Left renal cortex interstitium (tissue), 4 donors: Measurements from ENCODE around the gene NDUFB11. TPM values are rescaled to one million over a fixed set of nuclear protein-coding genes. Genes with fewer than 3 reads are reported as not detected.

Experiments
- DNase-seq, 4 donors: peaks; one replicate each; pipeline ENCODE4 v3.0.0-alpha.2; 2013; ENCODE audit warnings: low read depth in 4 of 4, low spot score in 2 of 4, missing footprints in 1 of 4
- polyA plus RNA-seq, 4 donors: library from polyadenylated mRNA; unstranded; fragments of 120-200 nt; gene quantifications; one replicate each; pipeline ENCODE4 v1.2.1, GENCODE V29; 2013; ENCODE audit not compliant: insufficient read length in 4 of 4

Gene NDUFB11
- polyA plus RNA-seq, result 100 to 1,000 TPM in 2 of 4 donors, 10 to 100 TPM in 2; 90.0 to 132 (median 103) TPM

- peak; percentile 74 to 86 (median 80) for DNase-seq
Observed at GRCh38 chrX:47144626-47145394, at the start of gene NDUFB11, which contains the start of gene RBM10. Gene NDUFB11, minus strand, starts transcription at chrX:47144702. Its CDS starts 23 bp downstream, at chrX:47144679. Gene RBM10, plus strand, starts transcription at chrX:47145221. Its CDS starts 2,261 bp downstream, at chrX:47147482.

GRCh38 chrX:47193475-47194193, 49.1 kb upstream of the NDUFB11 start, which contains the start of gene UBA1:
Gene UBA1, plus strand, starts transcription at chrX:47193829. Its CDS starts 4,974 bp downstream, at chrX:47198803.
- peak; percentile 74 to 91 (median 80) for DNase-seq

- no peak for DNase-seq
Observed at GRCh38 chrX:47191806-47192401, 47.4 kb upstream of the NDUFB11 start.

GRCh38 chrX:47191331-47191730, 46.8 kb upstream of the NDUFB11 start:
- DNase-seq, result no peak

- DNase-seq, result peak; percentile 34 to 80 (median 52)
Observed at GRCh38 chrX:47190445-47191269, 46.2 kb upstream of the NDUFB11 start.

- no peak for DNase-seq
Observed at GRCh38 chrX:47189906-47190305, 45.4 kb upstream of the NDUFB11 start.

- DNase-seq, result no peak
Observed at GRCh38 chrX:47187106-47187677, 42.7 kb upstream of the NDUFB11 start.

GRCh38 chrX:47186096-47186740, 41.7 kb upstream of the NDUFB11 start:
- DNase-seq, result no peak

- DNase-seq, result no peak
Observed at GRCh38 chrX:47185241-47185640, 40.7 kb upstream of the NDUFB11 start.

DNA sequence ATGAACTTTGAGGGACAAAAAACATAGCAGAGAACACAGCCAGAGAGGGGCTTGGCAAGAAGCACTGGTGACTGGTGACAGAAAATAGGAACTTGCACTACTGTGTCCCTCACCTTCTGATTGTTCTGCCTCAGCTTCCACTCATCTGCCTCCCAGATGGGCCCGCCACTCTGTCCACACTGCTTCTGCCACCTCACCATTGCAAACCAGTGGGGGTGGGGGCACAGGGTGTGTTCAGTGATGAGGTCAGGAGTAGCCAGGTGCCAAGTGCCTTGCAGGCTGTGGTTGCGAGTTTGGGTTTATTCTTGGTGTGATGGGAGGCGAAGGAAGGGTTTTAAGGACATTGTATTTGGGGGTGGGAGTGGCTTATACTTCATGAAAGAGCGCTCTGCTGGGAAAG, 40.0 kb upstream of the NDUFB11 start:
- no peak for DNase-seq

DNA sequence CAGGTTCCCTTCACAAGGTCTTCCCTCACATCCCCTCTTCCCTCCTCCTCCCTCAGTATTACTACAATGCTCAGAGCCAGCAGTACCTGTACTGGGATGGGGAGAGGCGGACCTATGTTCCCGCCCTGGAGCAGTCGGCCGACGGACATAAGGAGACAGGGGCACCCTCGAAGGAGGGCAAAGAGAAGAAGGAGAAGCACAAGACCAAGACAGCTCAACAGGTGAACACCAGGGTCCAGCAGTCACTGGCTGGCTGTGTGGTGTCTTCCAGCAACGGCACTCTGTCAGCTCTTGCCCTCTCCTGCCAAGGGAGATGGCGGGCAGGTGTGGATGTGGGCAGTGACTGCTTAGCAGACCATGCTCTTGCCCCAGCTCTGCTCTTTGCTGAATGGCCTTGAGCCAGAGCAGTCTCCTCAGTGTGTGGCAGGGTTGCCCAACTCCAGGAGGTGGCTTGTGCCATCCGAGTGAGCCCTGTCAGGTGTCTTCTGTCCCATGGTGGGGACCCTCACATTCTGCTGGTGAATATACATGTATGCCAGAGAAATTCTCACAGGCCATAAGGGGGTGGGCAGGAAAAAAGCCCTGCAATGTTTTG, 37.7 kb upstream of the NDUFB11 start:
- no peak for DNase-seq

GRCh38 chrX:47181301-47181700, 36.8 kb upstream of the NDUFB11 start:
- DNase-seq, result no peak

DNA sequence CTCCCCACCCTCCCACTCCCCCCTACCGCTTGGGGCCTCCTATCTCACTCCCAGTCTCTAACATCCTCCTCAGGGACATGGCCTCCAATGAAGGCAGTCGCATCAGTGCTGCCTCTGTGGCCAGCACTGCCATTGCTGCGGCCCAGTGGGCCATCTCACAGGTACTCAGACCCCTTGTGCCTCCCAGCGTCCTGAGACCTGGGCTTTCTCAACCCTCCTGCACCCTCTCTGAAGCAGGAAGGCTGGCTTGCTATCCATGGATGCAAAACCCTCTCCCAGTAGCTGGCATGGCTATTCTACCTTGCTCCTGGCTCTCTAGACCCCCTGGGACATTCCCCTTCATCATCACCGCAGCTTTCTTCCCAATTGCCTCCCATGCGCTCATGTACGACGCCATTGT, 35.8 kb upstream of the NDUFB11 start:
- no peak for DNase-seq

GRCh38 chrX:47179928-47180255, 35.4 kb upstream of the NDUFB11 start:
- no peak for DNase-seq

DNA sequence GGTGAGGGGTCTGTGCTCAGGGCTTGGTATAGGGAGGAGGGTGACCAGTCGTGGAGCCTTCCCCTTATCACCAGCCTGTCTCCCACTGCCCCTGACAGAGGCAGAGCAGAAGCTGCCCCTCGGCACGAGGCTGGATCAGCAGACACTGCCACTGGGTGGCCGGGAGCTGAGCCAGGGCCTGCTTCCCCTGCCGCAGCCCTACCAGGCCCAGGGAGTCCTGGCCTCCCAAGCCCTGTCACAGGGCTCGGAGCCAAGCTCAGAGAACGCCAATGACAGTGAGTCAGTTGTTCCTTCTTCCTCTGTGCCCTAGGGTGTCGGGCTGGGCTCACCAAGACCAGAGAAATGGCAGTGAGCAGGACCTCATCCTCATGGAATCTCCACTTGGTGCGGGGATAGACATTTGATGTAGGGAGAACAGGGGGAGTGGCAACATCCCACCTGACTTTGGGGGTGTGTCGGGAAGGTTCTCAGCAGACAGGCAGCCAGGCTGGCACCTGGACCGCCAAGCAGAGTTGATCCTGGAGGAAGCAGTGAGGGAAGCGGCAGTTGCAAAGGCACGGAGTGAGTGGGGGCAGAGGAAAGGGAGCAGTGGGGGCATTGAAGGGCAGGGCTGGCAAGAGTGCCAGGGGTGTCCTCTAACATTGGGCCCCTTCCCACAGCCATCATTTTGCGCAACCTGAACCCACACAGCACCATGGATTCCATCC, 34.9 kb upstream of the NDUFB11 start:
- no peak for DNase-seq

GRCh38 chrX:47178337-47178736, 33.8 kb upstream of the NDUFB11 start:
- DNase-seq, result no peak

GRCh38 chrX:47177079-47177478, 32.6 kb upstream of the NDUFB11 start:
- no peak for DNase-seq

DNA sequence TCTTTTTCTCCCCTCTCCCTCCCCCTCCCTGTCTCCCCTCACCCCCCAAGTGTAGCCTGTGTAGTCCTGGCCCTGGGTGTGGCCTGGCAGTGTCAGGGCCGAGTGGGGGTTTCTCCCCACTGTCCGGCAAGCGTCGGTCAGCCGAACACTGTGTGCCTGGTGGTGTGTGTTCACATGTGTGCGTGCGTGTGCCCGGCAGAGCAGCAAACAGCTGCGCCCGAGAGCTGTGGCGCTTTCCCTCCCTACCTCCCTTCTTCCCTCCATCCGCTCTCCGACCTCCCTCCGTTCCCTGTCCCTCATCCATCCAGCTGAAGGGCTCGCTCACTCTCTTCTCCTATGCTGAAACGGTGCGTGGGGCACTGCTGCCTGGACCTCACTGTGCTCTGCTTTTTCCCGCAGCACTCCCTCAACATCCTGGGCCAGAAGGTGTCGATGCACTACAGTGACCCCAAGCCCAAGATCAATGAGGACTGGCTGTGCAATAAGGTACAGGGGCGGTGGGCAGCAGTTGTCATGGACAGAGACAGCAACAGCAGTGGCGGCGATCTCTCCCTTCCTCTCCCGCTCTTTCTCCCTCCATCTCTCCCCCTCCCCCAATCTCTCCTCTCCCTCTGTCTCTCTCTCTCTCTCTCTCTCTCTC, 31.7 kb upstream of the NDUFB11 start:
- DNase-seq, result no peak
